ENCODE data around the gene CCNYL1. TPM values are rescaled to one million over a fixed set of nuclear protein-coding genes. Genes with fewer than 3 reads are reported as not detected.
"Not testable (repeated sequence)": the region's sequence is repeated elsewhere in the genome, so short reads cannot be mapped to it uniquely, and the experiment has no call there.

CCNYL1 gene
- total RNA-seq, 2 experiments from 2014 or later, result 4.8 to 5.7 TPM

GRCh38 chr2:207694811-207695281 lies 16.6 kb upstream of the CCNYL1 start:
- ChIA-PET POLR2A (interaction anchor here (0.5 kb wide), 1 partner anchor 20 kb away, joined by 4 read pairs; no protein-coding TSS in a partner anchor), CTCF (interaction anchor here (0.6 to 0.7 kb wide), 2 partner anchors 597 to 631 kb away, joined by 3 read pairs; no protein-coding TSS in a partner anchor)

- ChIA-PET CTCF (no interaction called here), POLR2A (interaction anchor here (0.5 to 0.6 kb wide), 2 partner anchors 15 to 20 kb away, joined by 4 read pairs; no protein-coding TSS in a partner anchor)
Observed at GRCh38 chr2:207695293-207695692, 16.1 kb upstream of the CCNYL1 start.

- POLR2A ChIA-PET, CTCF ChIA-PET: not testable (repeated sequence)
Observed at GRCh38 chr2:207696911-207697310, 14.5 kb upstream of the CCNYL1 start.

- POLR2A ChIA-PET, result no interaction called here
- CTCF ChIA-PET, result no interaction called here
Observed at GRCh38 chr2:207697411-207697810, 14.0 kb upstream of the CCNYL1 start.

GRCh38 chr2:207698301-207698700 lies 13.1 kb upstream of the CCNYL1 start:
- CTCF ChIA-PET, result no interaction called here
- POLR2A ChIA-PET, result no interaction called here

- ChIA-PET CTCF (interaction anchor here (0.9 to 1.6 kb wide), 2 partner anchors 12 to 66 kb away, joined by 3 to 6 read pairs; partner anchors contain the start of gene FZD5), POLR2A (interaction anchor here (0.7 kb wide), 1 partner anchor 90 kb away, joined by 3 read pairs; no protein-coding TSS in a partner anchor)
Observed at GRCh38 chr2:207704078-207704477, 7.4 kb upstream of the CCNYL1 start.

GRCh38 chr2:207704671-207705070 lies 6.8 kb upstream of the CCNYL1 start:
- CTCF ChIA-PET, result interaction anchor here (0.9 to 1.6 kb wide), 2 partner anchors 12 to 65 kb away, joined by 3 to 6 read pairs; partner anchors contain the start of gene FZD5
- POLR2A ChIA-PET, result no interaction called here

- CTCF ChIA-PET, result interaction anchor here (0.7 kb wide), 1 partner anchor 1605 kb away, joined by 3 read pairs; no protein-coding TSS in a partner anchor
- POLR2A ChIA-PET, result interaction anchor here (0.9 kb wide), 1 partner anchor 19 kb away, joined by 3 read pairs; no protein-coding TSS in a partner anchor
Observed at GRCh38 chr2:207706936-207707860, 4.2 kb upstream of the CCNYL1 start.

GRCh38 chr2:207711750-207712530 lies 500 bp downstream of the CCNYL1 start:
- ChIA-PET CTCF (interaction anchor here (1.0 to 1.4 kb wide), 3 partner anchors 11 to 19 kb away, joined by 3 to 6 read pairs (median 5); no protein-coding TSS in a partner anchor), POLR2A (interaction anchor here (0.6 to 2.3 kb wide), 9 partner anchors 11 to 554 kb away, joined by 3 to 29 read pairs (median 3); partner anchors contain the start of genes CREB1, METTL21A, PIKFYVE and PLEKHM3)

- POLR2A ChIA-PET, result no interaction called here
- CTCF ChIA-PET, result interaction anchor here (1.2 to 1.6 kb wide), 2 partner anchors 9 to 90 kb away, joined by 3 read pairs; no protein-coding TSS in a partner anchor
Observed at GRCh38 chr2:207716056-207716455, 4.6 kb downstream of the CCNYL1 start.

GRCh38 chr2:207718521-207718920 lies 7.1 kb downstream of the CCNYL1 start:
- CTCF ChIA-PET, result no interaction called here
- POLR2A ChIA-PET, result interaction anchor here (0.6 kb wide), 2 partner anchors 304 to 457 kb away, joined by 3 read pairs; no protein-coding TSS in a partner anchor

- ChIA-PET POLR2A (interaction anchor here (0.5 to 0.6 kb wide), 2 partner anchors 368 to 458 kb away, joined by 3 read pairs; no protein-coding TSS in a partner anchor), CTCF (no interaction called here)
Observed at GRCh38 chr2:207719008-207719407, 7.6 kb downstream of the CCNYL1 start.

- POLR2A ChIA-PET, CTCF ChIA-PET: not testable (repeated sequence)
Observed at GRCh38 chr2:207719655-207720054, 8.2 kb downstream of the CCNYL1 start.

GRCh38 chr2:207720517-207721187 lies 9.2 kb downstream of the CCNYL1 start:
- ChIA-PET POLR2A (interaction anchor here (0.7 kb wide), 1 partner anchor 11 kb away, joined by 13 read pairs; no protein-coding TSS in a partner anchor), CTCF (interaction anchor here (0.6 to 0.7 kb wide), 2 partner anchors 36 to 189 kb away, joined by 3 read pairs; no protein-coding TSS in a partner anchor)

GRCh38 chr2:207722773-207723424 lies 11.5 kb downstream of the CCNYL1 start:
- ChIA-PET POLR2A (interaction anchor here (0.6 to 1.2 kb wide), 4 partner anchors 12 to 256 kb away, joined by 3 to 13 read pairs (median 7); partner anchors contain the start of gene CCNYL1), CTCF (interaction anchor here (1.0 kb wide), 2 partner anchors 10 to 97 kb away, joined by 3 read pairs; partner anchors contain the start of gene METTL21A)

- POLR2A ChIA-PET, result interaction anchor here (0.6 to 1.2 kb wide), 3 partner anchors 12 to 240 kb away, joined by 5 to 13 read pairs (median 9); partner anchors contain the start of gene CCNYL1
Observed at GRCh38 chr2:207723425-207723787, 12.0 kb downstream of the CCNYL1 start.

GRCh38 chr2:207724113-207724512 lies 12.7 kb downstream of the CCNYL1 start:
- CTCF ChIA-PET, result no interaction called here
- POLR2A ChIA-PET, result no interaction called here

More at GRCh38 chr2:207723425-207723787, 12.0 kb downstream of the CCNYL1 start:
- CTCF ChIA-PET, result interaction anchor here (1.0 kb wide), 1 partner anchor 11 kb away, joined by 3 read pairs; no protein-coding TSS in a partner anchor
